Heart left ventricle (tissue), 16 donors: Measurements from ENCODE around the gene ARSI. TPM values are rescaled to one million over a fixed set of nuclear protein-coding genes. Genes with fewer than 3 reads are reported as not detected.

Experiments used
- ATAC-seq, 4 donors: fragments of 200-7000 bp; cut with Tn5 transposase; one replicate each; pipeline ENCODE4 v1.9.1; 2020 to 2022; ENCODE audit warnings: moderate library complexity in 4 of 4, mild to moderate bottlenecking in 3 of 4, moderate number of reproducible peaks in 1 of 4
- DNase-seq, 5 donors: peaks; one replicate each; pipeline ENCODE4 v3.0.0-alpha.2; 2020
- H3K27ac ChIP-seq, 12 donors: fragments of 200-600 bp; sonication (generic) in 4 of 12; one replicate each; pipeline versions ENCODE4 v1.5.0 to v1.8.0; 2016 to 2022; ENCODE audit warnings: mild to moderate bottlenecking in 2 of 12
- H3K27me3 ChIP-seq, 9 donors: fragments of 200-600 bp; sonication (generic) in 2 of 9; one replicate each; pipeline versions ENCODE4 v1.5.1 to v1.8.0; 2016 to 2022; ENCODE audit warnings: mild to moderate bottlenecking in 3 of 9
- H3K36me3 ChIP-seq, 9 donors: fragments of 200-600 bp; sonication (generic) in 2 of 9; one replicate each; pipeline versions ENCODE4 v1.5.0 to v1.8.0; 2018 to 2022; ENCODE audit warnings: mild to moderate bottlenecking in 2 of 9
- H3K4me1 ChIP-seq, 12 donors: fragments of 200-600 bp; sonication (generic) in 4 of 12; one replicate each; pipeline versions ENCODE4 v1.5.0 to v1.8.0; 2016 to 2022; ENCODE audit warnings: mild to moderate bottlenecking in 3 of 12
- H3K4me3 ChIP-seq, 12 donors: fragments of 200-600 bp; sonication (generic) in 4 of 12; one replicate each; pipeline versions ENCODE4 v1.5.0 to v1.8.0; 2017 to 2022; ENCODE audit warnings: mild to moderate bottlenecking in 9 of 12, moderate library complexity in 4 of 12
- H3K9me3 ChIP-seq, 12 donors: fragments of 200-600 bp; sonication (generic) in 4 of 12; one replicate each; pipeline versions ENCODE4 v1.5.0 to v1.8.0; 2016 to 2022; ENCODE audit warnings: mild to moderate bottlenecking in 1 of 12
- CTCF ChIP-seq, 12 donors: fragments of 200-600 bp; sonication (generic) in 4 of 12; IDR thresholded peaks; one replicate each; pipeline versions ENCODE4 v1.5.0 to v1.8.0; 2018 to 2022; ENCODE audit warnings: antibody characterized with exemption in 12 of 12, mild to moderate bottlenecking in 5 of 12
- POLR2A ChIP-seq, 2 donors: fragments of 450-650 bp; IDR thresholded peaks; one replicate each; pipeline ENCODE4 v1.6.1; 2017; ENCODE audit warnings: antibody characterized with exemption in 2 of 2, mild to moderate bottlenecking in 2 of 2, moderate library complexity in 2 of 2
- WGBS, 4 donors: extraction: QIAGEN DNeasy Blood & Tissue Kit in 2 of 4; methylation state at CpG; one replicate each; pipeline versions ENCODE4 v1.1.5 to v1.1.7; 2013 to 2018; 5-methylcytosine and 5-hydroxymethylcytosine counted together
- intact Hi-C, 10 donors: fragments of 100-400 bp; cut with DNase I; formaldehyde crosslinking; loops; one replicate each; pipeline versions ENCODE4 v1.11.1 to v1.14.2; 2022
- polyA plus RNA-seq, 2 donors: library from polyadenylated mRNA; stranded (reverse); fragments of 200-250 nt; gene quantifications; one replicate each; pipeline ENCODE4 v1.2.3, GENCODE V29; 2013
- total RNA-seq, 9 donors: library from RNA; depleted of rRNA in 2 of 9; stranded (reverse); fragments of >200 nt in 2 of 9; fragmentation: NEBNext Ultra II Directional in 3 of 9; extraction: Animal tissue kit (Norgen Biotek cat#: 25700) in 3 of 9; gene quantifications; one replicate each; pipeline versions ENCODE4 v1.1.0 to v1.2.4, GENCODE V29; 2016 to 2023
- donor health status: ischemic (EF 13 %, LVEDD 7.1; RV severe dilation, severe dysfunction).
- donor health status: healthy with polysubstance abuse.
- donor health status: DM: no; HTN: yes; CAD: no.
- donor health status: DM: no; HTN: no; CAD: no.
- donor health status: ischemic (EF 25% LVEDD 6.9; RV normal size, moderate dysfunction).
- donor health status: ischemic (EF 25% LVEDD 5.7; RV mildly dilated, moderate dysfunction).
- donor health status: healthy.
- donor health status: DM: yes; HTN: yes; CAD: no.
- donor health status: ischemic (EF 35%, LVEDD 5.7; RV mildly dilated, moderate dysfunction).
- donor health status: nonischemic (EF 11% LVEDD 7.7; RV severe dilation, severe dysfunction).
- donor health status: DM: yes; HTN: yes; CAD: no.
- donor health status: PGD.
- donor health status: ischemic (EF 29% LVEDD 5.4; RV normal size, mild dysfunction).
- donor health status: nonischemic (EF 23%, LVEDD 6.1; RV moderate dilation, normal function).

The ARSI gene
- total and polyA plus RNA-seq, 11 donors, result 0.12 to 0.95 (median 0.42) TPM; not detected in 3

DNA sequence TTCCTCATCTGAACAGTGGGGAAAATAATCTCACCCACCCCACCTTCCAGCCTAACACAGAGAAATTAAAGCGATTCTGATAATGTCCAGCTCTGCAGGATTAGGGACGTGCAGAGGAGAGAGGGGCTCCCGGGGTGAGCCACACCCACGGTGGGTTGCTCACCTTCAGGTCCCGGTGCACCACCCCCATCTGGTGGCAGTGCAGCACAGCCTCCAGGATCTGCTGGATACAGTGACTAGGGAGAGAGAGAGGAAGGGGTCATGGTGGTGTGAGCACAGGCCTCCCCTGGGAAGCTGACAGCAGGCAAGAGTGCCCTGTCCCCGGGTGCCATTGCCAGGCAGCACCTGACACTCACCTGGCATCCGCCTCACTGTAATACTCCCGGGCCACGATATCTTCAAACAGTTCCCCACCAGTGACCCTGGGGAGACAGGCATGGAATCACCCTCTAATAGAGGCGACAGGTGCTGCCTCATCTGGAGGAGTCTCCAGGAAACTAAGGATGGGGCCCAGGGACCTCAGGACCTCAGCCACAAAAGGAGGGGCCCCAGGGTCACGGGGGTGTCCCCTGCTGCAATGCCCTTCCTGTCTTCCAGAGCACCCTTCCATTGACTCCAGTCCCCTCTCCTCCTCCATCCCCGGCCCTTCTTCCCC, 46.2 kb downstream of the ARSI start:
- intact Hi-C loops, result no loop called here
- Histone ChIP-seq H3K27ac (no peak overlapping the region), H3K4me3 (no peak overlapping the region), H3K4me1 (peaks cover 0 to 10% (median 0%) of the 10 kb centered on the region in 12 donors), H3K9me3 (no peaks in the 10 kb centered on the region), H3K27me3 (no peaks in the 10 kb centered on the region), H3K36me3 (no peaks in the 10 kb centered on the region)
- no peak for DNase-seq
- no peak for TF ChIP-seq POLR2A (IDR thresholded peaks at IDR 0.05)
- peak in 4 of 12 donors; percentile 6 to 26 (median 16) for TF ChIP-seq CTCF (IDR thresholded peaks at IDR 0.05)
- 75 to 80% (median 76%) methylated on average over 10 to 12 of the region's 12 CpGs for WGBS, 4 donors
- ATAC-seq, result peak in 1 of 4 donors; percentile 14

GRCh38 chr5:150255659-150256409, 46.9 kb downstream of the ARSI start:
- WGBS, 4 donors, result 69 to 79% (median 76%) methylated on average over 6 of the region's 6 CpGs
- Histone ChIP-seq H3K4me3 (no peak overlapping the region), H3K27me3 (no peaks in the 10 kb centered on the region), H3K9me3 (no peaks in the 10 kb centered on the region), H3K36me3 (no peaks in the 10 kb centered on the region), H3K4me1 (peaks cover 0 to 10% (median 0%) of the 10 kb centered on the region in 12 donors), H3K27ac (no peak overlapping the region)
- TF ChIP-seq CTCF (IDR thresholded peaks at IDR 0.05) (no peak), POLR2A (IDR thresholded peaks at IDR 0.05) (no peak)
- ATAC-seq (peak in 1 of 4 donors; percentile 6), DNase-seq (no peak)
- intact Hi-C loops, result no loop called here

GRCh38 chr5:150254774-150255173, 47.9 kb downstream of the ARSI start:
- WGBS, 4 donors, result 74 to 88% (median 77%) methylated on average over 4 of the region's 4 CpGs
- H3K4me1 ChIP-seq, result peaks cover 0 to 10% (median 0%) of the 10 kb centered on the region in 12 donors
- H3K4me3 ChIP-seq, result no peak overlapping the region
- intact Hi-C loops, result no loop called here
- ATAC-seq (peak in 2 of 4 donors; percentile 18 to 52), DNase-seq (peak in 2 of 5 donors; percentile 33 to 47)
- H3K27me3 ChIP-seq, result no peaks in the 10 kb centered on the region
- TF ChIP-seq CTCF (IDR thresholded peaks at IDR 0.05) (no peak), POLR2A (IDR thresholded peaks at IDR 0.05) (no peak)
- no peaks in the 10 kb centered on the region for H3K36me3 ChIP-seq
- H3K27ac ChIP-seq, result no peak overlapping the region
- H3K9me3 ChIP-seq, result no peaks in the 10 kb centered on the region

GRCh38 chr5:150254363-150254762, 48.3 kb downstream of the ARSI start:
- WGBS, 4 donors, result 73 to 83% (median 79%) methylated on average over 7 of the region's 7 CpGs

More at GRCh38 chr5:150254363-150254762, 48.3 kb downstream of the ARSI start:
- DNase-seq (no peak), ATAC-seq (no peak)
- H3K36me3 ChIP-seq, result no peaks in the 10 kb centered on the region
- no peak for TF ChIP-seq CTCF (IDR thresholded peaks at IDR 0.05)
- no peak for TF ChIP-seq POLR2A (IDR thresholded peaks at IDR 0.05)
- no peaks in the 10 kb centered on the region for H3K9me3 ChIP-seq
- no peaks in the 10 kb centered on the region for H3K27me3 ChIP-seq
- intact Hi-C loops, result no loop called here
- peaks cover 0 to 10% (median 0%) of the 10 kb centered on the region in 12 donors for H3K4me1 ChIP-seq
- no peak overlapping the region for H3K4me3 ChIP-seq
- H3K27ac ChIP-seq, result no peak overlapping the region
